ENCODE measurements around the gene NEURL1B. TPM values are rescaled to one million over a fixed set of nuclear protein-coding genes. Genes with fewer than 3 reads are reported as not detected.

Gene NEURL1B
- total RNA-seq, 2 experiments from 2014 or later: 0.32 to 0.57 TPM

- Histone ChIP-seq H3K36me3 (ENCODE audit: insufficient read depth, low read length) (no peaks in the 10 kb centered on the region), H3K79me2 (ENCODE audit: insufficient read depth, low read depth, low read length) (no peaks in the 10 kb centered on the region), H3K4me1 (ENCODE audit: insufficient read depth, low read length, poor library complexity, severe bottlenecking) (no peaks in the 10 kb centered on the region), H4K20me1 (ENCODE audit: insufficient read depth, low read length) (no peaks in the 10 kb centered on the region), H3K4me3 (ENCODE audit: low read depth, low read length, poor library complexity, severe bottlenecking) (no peak overlapping the region), H3K4me2 (ENCODE audit: low read length) (no peak overlapping the region), H3K9me3 (ENCODE audit: low read length) (no peaks in the 10 kb centered on the region), H3K9me2 (ENCODE audit: insufficient read depth, low read length) (no peaks in the 10 kb centered on the region), H2AFZ (ENCODE audit: low read length) (no peak overlapping the region), H3K27ac (ENCODE audit: low read depth, low read length, poor library complexity, severe bottlenecking) (no peak overlapping the region)
- POLR2A ChIA-PET: no interaction called here
- TF ChIP-seq EZH2phosphoT487 (IDR thresholded peaks at IDR 0.05; ENCODE audit: borderline replicate concordance, low read depth, low read length): no peak
- TF ChIP-seq, protein P1, sequence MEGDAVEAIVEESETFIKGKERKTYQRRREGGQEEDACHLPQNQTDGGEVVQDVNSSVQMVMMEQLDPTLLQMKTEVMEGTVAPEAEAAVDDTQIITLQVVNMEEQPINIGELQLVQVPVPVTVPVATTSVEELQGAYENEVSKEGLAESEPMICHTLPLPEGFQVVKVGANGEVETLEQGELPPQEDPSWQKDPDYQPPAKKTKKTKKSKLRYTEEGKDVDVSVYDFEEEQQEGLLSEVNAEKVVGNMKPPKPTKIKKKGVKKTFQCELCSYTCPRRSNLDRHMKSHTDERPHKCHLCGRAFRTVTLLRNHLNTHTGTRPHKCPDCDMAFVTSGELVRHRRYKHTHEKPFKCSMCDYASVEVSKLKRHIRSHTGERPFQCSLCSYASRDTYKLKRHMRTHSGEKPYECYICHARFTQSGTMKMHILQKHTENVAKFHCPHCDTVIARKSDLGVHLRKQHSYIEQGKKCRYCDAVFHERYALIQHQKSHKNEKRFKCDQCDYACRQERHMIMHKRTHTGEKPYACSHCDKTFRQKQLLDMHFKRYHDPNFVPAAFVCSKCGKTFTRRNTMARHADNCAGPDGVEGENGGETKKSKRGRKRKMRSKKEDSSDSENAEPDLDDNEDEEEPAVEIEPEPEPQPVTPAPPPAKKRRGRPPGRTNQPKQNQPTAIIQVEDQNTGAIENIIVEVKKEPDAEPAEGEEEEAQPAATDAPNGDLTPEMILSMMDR (conservative IDR thresholded peaks at IDR 0.05; ENCODE audit: low read length): no peak
- intact Hi-C loops (cut with micrococcal nuclease; ENCODE audit: unreplicated experiment): no loop called here
- no peak for DNase-seq (ENCODE audit: low spot score)
- no TSS peak for BruUV-seq (replicated peaks)
- CTCF ChIA-PET (ENCODE audit: unreplicated experiment): no interaction called here
These were observed 49.4 kb downstream of the NEURL1B start for GRCh38 chr5:172690258-172691075.

GRCh38 chr5:172691886-172692285, 50.8 kb downstream of the NEURL1B start:
- H3K79me2 ChIP-seq (ENCODE audit: insufficient read depth, low read depth, low read length): no peaks in the 10 kb centered on the region
- H3K36me3 ChIP-seq (ENCODE audit: insufficient read depth, low read length): no peaks in the 10 kb centered on the region
- BruUV-seq (replicated peaks): no TSS peak
- ChIA-PET POLR2A (interaction anchor here (0.6 kb wide), 1 partner anchor 372 kb away, joined by 3 read pairs; no protein-coding TSS in a partner anchor), CTCF (ENCODE audit: unreplicated experiment) (no interaction called here)
- no peaks in the 10 kb centered on the region for H4K20me1 ChIP-seq (ENCODE audit: insufficient read depth, low read length)
- no peak overlapping the region for H2AFZ ChIP-seq (ENCODE audit: low read length)
- no peak for DNase-seq (ENCODE audit: low spot score)
- TF ChIP-seq, protein P1 (conservative IDR thresholded peaks at IDR 0.05; ENCODE audit: low read length): no peak
- no peak for TF ChIP-seq EZH2phosphoT487 (IDR thresholded peaks at IDR 0.05; ENCODE audit: borderline replicate concordance, low read depth, low read length)
- H3K9me2 ChIP-seq (ENCODE audit: insufficient read depth, low read length): no peaks in the 10 kb centered on the region
- H3K9me3 ChIP-seq (ENCODE audit: low read length): no peaks in the 10 kb centered on the region
- no peak overlapping the region for H3K4me2 ChIP-seq (ENCODE audit: low read length)
- no peak overlapping the region for H3K4me3 ChIP-seq (ENCODE audit: low read depth, low read length, poor library complexity, severe bottlenecking)
- intact Hi-C loops (cut with micrococcal nuclease; ENCODE audit: unreplicated experiment): no loop called here
- no peak overlapping the region for H3K27ac ChIP-seq (ENCODE audit: low read depth, low read length, poor library complexity, severe bottlenecking)
- no peaks in the 10 kb centered on the region for H3K4me1 ChIP-seq (ENCODE audit: insufficient read depth, low read length, poor library complexity, severe bottlenecking)

DNA sequence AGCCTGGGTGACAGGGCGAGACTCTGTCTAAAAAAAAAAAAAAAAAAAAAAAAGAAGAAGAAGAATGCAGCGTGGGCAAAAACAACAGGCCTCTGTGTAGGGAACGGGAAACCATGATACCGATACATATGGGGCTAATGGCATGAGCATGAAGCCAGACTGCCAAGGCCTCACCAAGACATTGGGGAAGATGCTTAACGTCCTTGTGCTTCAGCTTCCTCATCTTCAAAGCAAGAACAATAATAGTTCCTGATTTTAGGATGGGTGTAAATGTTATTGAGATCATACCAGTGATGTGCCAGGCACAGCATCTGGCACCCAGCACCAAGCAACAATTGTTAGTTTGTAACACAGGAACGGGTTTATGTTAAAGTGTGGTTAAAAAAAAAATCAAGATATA, 51.4 kb downstream of the NEURL1B start:
- Histone ChIP-seq H3K4me1 (ENCODE audit: insufficient read depth, low read length, poor library complexity, severe bottlenecking) (no peaks in the 10 kb centered on the region), H3K27ac (ENCODE audit: low read depth, low read length, poor library complexity, severe bottlenecking) (no peak overlapping the region), H3K9me2 (ENCODE audit: insufficient read depth, low read length) (no peaks in the 10 kb centered on the region), H2AFZ (ENCODE audit: low read length) (no peak overlapping the region), H4K20me1 (ENCODE audit: insufficient read depth, low read length) (no peaks in the 10 kb centered on the region), H3K4me2 (ENCODE audit: low read length) (no peak overlapping the region), H3K36me3 (ENCODE audit: insufficient read depth, low read length) (no peaks in the 10 kb centered on the region), H3K9me3 (ENCODE audit: low read length) (no peaks in the 10 kb centered on the region), H3K4me3 (ENCODE audit: low read depth, low read length, poor library complexity, severe bottlenecking) (no peak overlapping the region), H3K79me2 (ENCODE audit: insufficient read depth, low read depth, low read length) (no peaks in the 10 kb centered on the region)
- intact Hi-C loops (cut with micrococcal nuclease; ENCODE audit: unreplicated experiment): no loop called here
- TF ChIP-seq EZH2phosphoT487 (IDR thresholded peaks at IDR 0.05; ENCODE audit: borderline replicate concordance, low read depth, low read length): no peak
- TF ChIP-seq, protein P1 (conservative IDR thresholded peaks at IDR 0.05; ENCODE audit: low read length): no peak
- no peak for DNase-seq (ENCODE audit: low spot score)
- no TSS peak for BruUV-seq (replicated peaks)
- POLR2A ChIA-PET: no interaction called here
- CTCF ChIA-PET (ENCODE audit: unreplicated experiment): no interaction called here
